ENCODE results near the gene NACA.

NACA gene

GRCh38 chr12:56688129-56688845 lies 36.8 kb downstream of the NACA start, which contains the start of gene PTGES3:
Gene PTGES3 (minus strand): TSS chr12:56688284. CDS start chr12:56687999, 285 bp downstream.
- TF ChIP-seq CTCF (IDR thresholded peaks at IDR 0.05): no peak
- Mint-ChIP-seq H3K9me3 (peaks cover 13% of the 10 kb centered on the region), H3K27me3 (ENCODE audit: low read depth, poor library complexity) (no peaks in the 10 kb centered on the region), H3K36me3 (ENCODE audit: low read depth) (peaks cover 23% of the 10 kb centered on the region), H3K27ac (peak within 1 kb of the TSS; percentile 100), H3K4me3 (peak within 1 kb of the TSS; percentile 98), H3K4me1 (peaks cover 35% of the 10 kb centered on the region)
- peak; percentile 97 for DNase-seq

- peak; percentile 40 for DNase-seq
- Mint-ChIP-seq H3K4me1 (peaks cover 35% of the 10 kb centered on the region), H3K27ac (peak overlapping the region; percentile 100), H3K4me3 (peak overlapping the region; percentile 98), H3K36me3 (ENCODE audit: low read depth) (peaks cover 29% of the 10 kb centered on the region), H3K9me3 (peaks cover 18% of the 10 kb centered on the region), H3K27me3 (ENCODE audit: low read depth, poor library complexity) (no peaks in the 10 kb centered on the region)
- no peak for TF ChIP-seq CTCF (IDR thresholded peaks at IDR 0.05)
Measured at GRCh38 chr12:56687223-56688128, 37.6 kb downstream of the NACA start.

DNA sequence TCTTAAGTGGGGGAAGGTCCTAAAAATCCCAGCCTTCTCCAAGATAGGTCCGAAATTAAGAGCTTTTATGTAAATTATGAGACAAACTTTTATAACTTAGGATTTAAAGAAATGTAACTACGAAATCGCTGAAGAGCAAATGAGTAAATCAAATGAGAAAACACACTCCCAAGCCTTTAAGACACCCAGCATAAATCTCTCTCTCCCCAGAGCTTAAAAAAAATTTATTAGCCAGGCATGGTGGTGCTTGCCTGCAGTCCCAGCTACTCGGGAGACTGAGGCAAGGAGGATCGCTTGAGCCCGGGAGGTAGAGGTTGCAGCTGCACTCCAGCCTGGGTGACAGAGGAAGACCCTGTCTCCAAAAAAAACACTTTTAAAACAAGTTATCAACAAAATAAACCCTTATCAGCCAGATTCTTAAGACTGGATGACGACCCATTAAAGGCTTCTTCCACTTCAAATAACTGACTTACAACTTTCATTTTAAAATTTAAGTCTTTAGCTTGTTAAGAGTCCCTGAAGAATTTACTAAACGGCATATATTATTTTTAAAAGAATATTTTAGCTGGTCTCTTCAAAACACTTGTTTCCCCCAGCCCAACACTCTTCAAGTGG lies 40.2 kb downstream of the NACA start:
- H3K27ac Mint-ChIP-seq: peak overlapping the region; percentile 66
- no peaks in the 10 kb centered on the region for H3K27me3 Mint-ChIP-seq (ENCODE audit: low read depth, poor library complexity)
- peaks cover 18% of the 10 kb centered on the region for H3K9me3 Mint-ChIP-seq
- no peak for DNase-seq
- no peak for TF ChIP-seq CTCF (IDR thresholded peaks at IDR 0.05)
- peaks cover 35% of the 10 kb centered on the region for H3K4me1 Mint-ChIP-seq
- H3K36me3 Mint-ChIP-seq (ENCODE audit: low read depth): peaks cover 51% of the 10 kb centered on the region
- H3K4me3 Mint-ChIP-seq: peak overlapping the region; percentile 77

GRCh38 chr12:56682323-56682722 lies 42.8 kb downstream of the NACA start:
- H3K27me3 Mint-ChIP-seq (ENCODE audit: low read depth, poor library complexity): no peaks in the 10 kb centered on the region
- TF ChIP-seq CTCF (IDR thresholded peaks at IDR 0.05): no peak
- no peak overlapping the region for H3K4me3 Mint-ChIP-seq
- peaks cover 70% of the 10 kb centered on the region for H3K36me3 Mint-ChIP-seq (ENCODE audit: low read depth)
- DNase-seq: no peak
- H3K4me1 Mint-ChIP-seq: peaks cover 25% of the 10 kb centered on the region
- H3K9me3 Mint-ChIP-seq: peaks cover 18% of the 10 kb centered on the region
- no peak overlapping the region for H3K27ac Mint-ChIP-seq

DNA sequence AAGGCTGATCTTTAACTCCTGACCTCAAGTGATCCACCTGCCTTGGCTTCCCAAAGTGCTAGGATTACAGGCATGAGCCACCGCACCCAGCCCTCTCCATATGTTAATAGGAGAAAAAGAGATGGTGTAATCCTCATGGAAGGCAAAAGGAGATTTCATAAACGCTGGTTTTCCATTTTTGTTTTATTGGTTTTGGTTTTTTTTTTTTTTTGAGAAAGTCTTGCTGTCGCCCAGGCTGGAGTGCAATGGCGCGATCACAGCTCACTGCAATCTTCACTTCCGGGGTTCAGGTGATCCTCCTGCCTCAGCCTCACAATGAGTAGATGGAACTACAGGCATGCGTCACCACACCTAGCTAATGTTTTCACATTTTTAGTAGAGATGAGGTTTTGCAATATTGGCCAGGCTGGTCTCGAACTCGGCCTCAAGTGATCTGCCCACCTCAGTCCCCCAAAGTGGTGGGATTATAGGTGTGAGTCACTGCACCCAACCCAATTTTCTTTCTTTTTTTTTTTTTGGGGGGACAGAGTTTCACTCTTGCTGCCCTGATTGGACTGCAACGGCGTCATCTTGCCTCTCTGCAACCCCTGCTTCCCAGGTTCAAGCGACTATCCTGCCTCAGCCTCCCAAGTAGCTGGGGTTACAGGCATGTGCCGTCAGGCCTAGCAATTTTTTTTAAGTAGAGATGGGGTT lies 45.1 kb downstream of the NACA start:
- Mint-ChIP-seq H3K4me3 (no peak overlapping the region), H3K4me1 (peaks cover 13% of the 10 kb centered on the region), H3K27ac (peak overlapping the region; percentile 32), H3K9me3 (peaks cover 18% of the 10 kb centered on the region), H3K36me3 (ENCODE audit: low read depth) (peaks cover 84% of the 10 kb centered on the region), H3K27me3 (ENCODE audit: low read depth, poor library complexity) (no peaks in the 10 kb centered on the region)
- no peak for TF ChIP-seq CTCF (IDR thresholded peaks at IDR 0.05)
- DNase-seq: no peak

Measured in nephron progenitor cell (in vitro differentiated cells).